PFSK-1 (cell line): ENCODE results near the gene TOP2A. TPM values are rescaled to one million over a fixed set of nuclear protein-coding genes. Genes with fewer than 3 reads are reported as not detected.

Source experiments
- FOXP2 ChIP-seq: optimal IDR thresholded peaks from 2 replicates; pipeline ENCODE3; 2011; ENCODE audit warnings: borderline replicate concordance, control low read depth, inconsistent platforms; ENCODE audit not compliant: insufficient read depth; ENCODE audit errors: extremely low read length, extremely low read depth
- POLR2AphosphoS5 ChIP-seq: IDR thresholded peaks from 2 replicates; pipeline ENCODE4 v1.6.1; 2012; ENCODE audit warnings: low read depth, mild to moderate bottlenecking, control low read depth, low read length, moderate library complexity
- SIN3A ChIP-seq: IDR thresholded peaks from 2 replicates; pipeline ENCODE4 v1.6.1; 2012; ENCODE audit warnings: mild to moderate bottlenecking, low read length, moderate library complexity, borderline replicate concordance; ENCODE audit not compliant: insufficient read depth
- TAF1 ChIP-seq: IDR thresholded peaks from 2 replicates; pipeline ENCODE4 v1.6.1; 2012; ENCODE audit warnings: low read length, control low read depth, borderline replicate concordance; ENCODE audit not compliant: insufficient read depth
- polyA plus RNA-seq: library from polyadenylated mRNA; unstranded; fragments of >200 nt; gene quantifications from one replicate; pipeline ENCODE4 v1.2.1, GENCODE V29; 2012; ENCODE audit warnings: low read depth, missing spikeins; ENCODE audit not compliant: insufficient read length
- TF ChIP-seq, protein P1 (sequence below), 2 experiments: IDR thresholded peaks; 2 replicates each; pipeline versions ENCODE4 v1.6.1 to v1.8.0; 2011 to 2012; ENCODE audit warnings: low read depth in 2 of 2, low read length in 2 of 2, control low read depth in 1 of 2, inconsistent platforms in 1 of 2, mild to moderate bottlenecking in 1 of 2, moderate library complexity in 1 of 2; ENCODE audit not compliant: insufficient read depth in 1 of 2

Gene TOP2A, protein sequence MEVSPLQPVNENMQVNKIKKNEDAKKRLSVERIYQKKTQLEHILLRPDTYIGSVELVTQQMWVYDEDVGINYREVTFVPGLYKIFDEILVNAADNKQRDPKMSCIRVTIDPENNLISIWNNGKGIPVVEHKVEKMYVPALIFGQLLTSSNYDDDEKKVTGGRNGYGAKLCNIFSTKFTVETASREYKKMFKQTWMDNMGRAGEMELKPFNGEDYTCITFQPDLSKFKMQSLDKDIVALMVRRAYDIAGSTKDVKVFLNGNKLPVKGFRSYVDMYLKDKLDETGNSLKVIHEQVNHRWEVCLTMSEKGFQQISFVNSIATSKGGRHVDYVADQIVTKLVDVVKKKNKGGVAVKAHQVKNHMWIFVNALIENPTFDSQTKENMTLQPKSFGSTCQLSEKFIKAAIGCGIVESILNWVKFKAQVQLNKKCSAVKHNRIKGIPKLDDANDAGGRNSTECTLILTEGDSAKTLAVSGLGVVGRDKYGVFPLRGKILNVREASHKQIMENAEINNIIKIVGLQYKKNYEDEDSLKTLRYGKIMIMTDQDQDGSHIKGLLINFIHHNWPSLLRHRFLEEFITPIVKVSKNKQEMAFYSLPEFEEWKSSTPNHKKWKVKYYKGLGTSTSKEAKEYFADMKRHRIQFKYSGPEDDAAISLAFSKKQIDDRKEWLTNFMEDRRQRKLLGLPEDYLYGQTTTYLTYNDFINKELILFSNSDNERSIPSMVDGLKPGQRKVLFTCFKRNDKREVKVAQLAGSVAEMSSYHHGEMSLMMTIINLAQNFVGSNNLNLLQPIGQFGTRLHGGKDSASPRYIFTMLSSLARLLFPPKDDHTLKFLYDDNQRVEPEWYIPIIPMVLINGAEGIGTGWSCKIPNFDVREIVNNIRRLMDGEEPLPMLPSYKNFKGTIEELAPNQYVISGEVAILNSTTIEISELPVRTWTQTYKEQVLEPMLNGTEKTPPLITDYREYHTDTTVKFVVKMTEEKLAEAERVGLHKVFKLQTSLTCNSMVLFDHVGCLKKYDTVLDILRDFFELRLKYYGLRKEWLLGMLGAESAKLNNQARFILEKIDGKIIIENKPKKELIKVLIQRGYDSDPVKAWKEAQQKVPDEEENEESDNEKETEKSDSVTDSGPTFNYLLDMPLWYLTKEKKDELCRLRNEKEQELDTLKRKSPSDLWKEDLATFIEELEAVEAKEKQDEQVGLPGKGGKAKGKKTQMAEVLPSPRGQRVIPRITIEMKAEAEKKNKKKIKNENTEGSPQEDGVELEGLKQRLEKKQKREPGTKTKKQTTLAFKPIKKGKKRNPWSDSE (N-terminal part only)
- polyA plus RNA-seq = 43.1 TPM

DNA sequence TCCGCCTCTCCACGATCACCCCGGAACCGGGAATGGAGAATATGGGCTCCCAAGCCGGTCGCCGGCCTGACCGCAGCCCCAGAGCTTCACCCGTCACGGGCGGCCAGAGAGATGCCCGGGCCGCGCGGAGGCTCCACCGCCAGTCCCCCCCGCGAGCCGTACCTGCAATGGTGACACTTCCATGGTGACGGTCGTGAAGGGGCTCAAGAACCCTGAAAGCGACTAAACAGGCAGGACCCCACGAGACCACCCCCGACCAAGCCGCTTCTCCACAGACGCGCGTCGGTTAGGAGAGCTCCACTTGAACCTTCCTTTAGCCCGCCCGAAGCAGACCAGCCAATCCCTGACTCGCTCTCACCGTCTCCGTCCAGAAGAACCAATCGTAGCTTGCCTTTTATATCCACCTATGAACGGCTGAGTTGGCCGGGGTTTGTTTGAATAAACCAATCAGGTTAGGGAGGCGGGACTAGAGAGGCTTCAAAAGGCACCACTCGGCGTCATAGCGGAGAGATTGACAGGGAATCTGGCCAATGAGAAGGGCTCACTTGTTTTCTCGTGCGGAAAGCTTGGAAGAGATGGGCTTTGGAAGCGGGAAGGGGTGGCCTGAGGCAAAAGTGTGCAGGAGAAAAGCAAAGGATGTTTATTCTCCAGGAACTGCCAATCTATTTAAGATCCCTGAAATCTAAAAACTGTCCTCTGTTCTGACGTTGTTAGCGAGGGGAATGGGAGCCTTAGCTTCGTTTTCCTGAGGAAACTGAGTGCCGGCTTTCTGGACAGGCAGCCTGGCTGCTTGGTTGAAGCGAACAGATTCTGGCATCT is at the start of gene TOP2A:
Gene TOP2A (minus strand): TSS at position 288 of the 819 bp plus-strand sequence. CDS start 105 bp downstream, at position 183.
- TF ChIP-seq SIN3A (peak; percentile 57; the same call in 1 of the 2 replicates), FOXP2 (no peak), TAF1 (peak; percentile 69; the same call in 1 of the 2 replicates), POLR2AphosphoS5 (peak; percentile 83)
- TF ChIP-seq, protein P1, sequence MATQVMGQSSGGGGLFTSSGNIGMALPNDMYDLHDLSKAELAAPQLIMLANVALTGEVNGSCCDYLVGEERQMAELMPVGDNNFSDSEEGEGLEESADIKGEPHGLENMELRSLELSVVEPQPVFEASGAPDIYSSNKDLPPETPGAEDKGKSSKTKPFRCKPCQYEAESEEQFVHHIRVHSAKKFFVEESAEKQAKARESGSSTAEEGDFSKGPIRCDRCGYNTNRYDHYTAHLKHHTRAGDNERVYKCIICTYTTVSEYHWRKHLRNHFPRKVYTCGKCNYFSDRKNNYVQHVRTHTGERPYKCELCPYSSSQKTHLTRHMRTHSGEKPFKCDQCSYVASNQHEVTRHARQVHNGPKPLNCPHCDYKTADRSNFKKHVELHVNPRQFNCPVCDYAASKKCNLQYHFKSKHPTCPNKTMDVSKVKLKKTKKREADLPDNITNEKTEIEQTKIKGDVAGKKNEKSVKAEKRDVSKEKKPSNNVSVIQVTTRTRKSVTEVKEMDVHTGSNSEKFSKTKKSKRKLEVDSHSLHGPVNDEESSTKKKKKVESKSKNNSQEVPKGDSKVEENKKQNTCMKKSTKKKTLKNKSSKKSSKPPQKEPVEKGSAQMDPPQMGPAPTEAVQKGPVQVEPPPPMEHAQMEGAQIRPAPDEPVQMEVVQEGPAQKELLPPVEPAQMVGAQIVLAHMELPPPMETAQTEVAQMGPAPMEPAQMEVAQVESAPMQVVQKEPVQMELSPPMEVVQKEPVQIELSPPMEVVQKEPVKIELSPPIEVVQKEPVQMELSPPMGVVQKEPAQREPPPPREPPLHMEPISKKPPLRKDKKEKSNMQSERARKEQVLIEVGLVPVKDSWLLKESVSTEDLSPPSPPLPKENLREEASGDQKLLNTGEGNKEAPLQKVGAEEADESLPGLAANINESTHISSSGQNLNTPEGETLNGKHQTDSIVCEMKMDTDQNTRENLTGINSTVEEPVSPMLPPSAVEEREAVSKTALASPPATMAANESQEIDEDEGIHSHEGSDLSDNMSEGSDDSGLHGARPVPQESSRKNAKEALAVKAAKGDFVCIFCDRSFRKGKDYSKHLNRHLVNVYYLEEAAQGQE (IDR thresholded peaks at IDR 0.05; ENCODE audit: insufficient read depth in 1 of 2, low read depth in 2 of 2, low read length in 2 of 2) = no peak

DNA sequence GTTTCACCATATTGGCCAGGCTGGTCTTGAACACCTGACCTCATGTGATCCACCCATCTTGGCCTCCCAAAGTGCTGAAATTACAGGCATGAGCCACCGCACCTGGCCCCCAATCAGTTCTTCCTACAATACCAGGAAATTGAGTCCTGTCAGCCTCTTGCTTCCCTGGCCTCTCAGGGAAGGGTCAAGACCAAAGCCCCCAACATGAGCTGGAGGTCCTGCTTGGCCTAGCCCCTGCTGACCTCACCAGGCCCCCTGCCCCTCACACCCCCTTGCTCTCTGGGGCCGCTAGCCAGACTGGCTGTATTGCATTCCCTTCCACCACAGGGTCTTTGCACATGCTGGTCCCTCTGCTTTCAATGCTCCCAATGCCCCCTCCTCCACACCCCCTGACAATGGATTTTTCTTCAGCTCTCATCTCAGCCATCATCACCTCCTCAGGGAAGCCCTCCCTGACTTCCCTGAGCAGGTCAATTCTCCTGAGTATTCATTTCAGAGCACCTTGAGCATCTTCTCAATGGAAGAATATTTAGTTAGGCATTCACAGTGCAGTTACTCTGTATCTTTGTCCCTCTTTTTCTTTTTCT is 49.7 kb upstream of the TOP2A start:
- TF ChIP-seq TAF1 = no peak
- TF ChIP-seq POLR2AphosphoS5 = no peak
- TF ChIP-seq, protein P1 (IDR thresholded peaks at IDR 0.05; ENCODE audit: insufficient read depth in 1 of 2, low read depth in 2 of 2, low read length in 2 of 2) = no peak
- no peak for TF ChIP-seq SIN3A
- no peak for TF ChIP-seq FOXP2

DNA sequence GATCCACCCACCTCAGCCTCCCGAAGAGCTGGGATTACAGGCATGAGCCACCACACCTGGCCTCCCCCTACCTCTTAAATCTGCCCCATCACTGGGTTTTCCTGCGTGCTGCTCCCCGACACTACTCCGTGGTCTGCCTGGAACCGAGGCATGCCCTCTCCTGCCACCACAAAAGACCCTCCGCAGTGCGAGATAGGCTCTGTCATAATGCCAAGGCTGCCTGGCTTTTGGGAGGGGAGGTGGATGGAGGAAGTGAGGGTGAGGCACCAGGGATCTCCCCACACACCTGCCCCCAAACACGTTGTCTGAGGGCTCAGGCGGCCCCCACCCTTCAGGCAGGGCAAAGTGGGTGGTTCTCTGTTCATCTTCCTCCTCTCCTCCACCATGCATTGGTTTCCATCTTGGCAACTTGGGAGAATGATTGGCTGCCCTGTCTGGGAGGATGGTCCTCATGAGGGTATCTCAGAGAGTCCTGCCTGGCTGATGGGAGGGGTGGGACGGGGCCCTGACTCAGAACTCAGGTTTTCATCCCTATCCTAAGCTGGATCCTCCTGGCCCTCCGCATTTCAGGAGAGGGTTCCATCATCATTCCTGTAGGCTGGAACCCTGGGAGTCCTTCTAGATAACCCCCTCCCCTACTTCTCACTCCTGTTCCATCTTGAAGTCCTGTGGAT is 48.7 kb upstream of the TOP2A start:
- TF ChIP-seq POLR2AphosphoS5 (no peak), FOXP2 (no peak), TAF1 (no peak), SIN3A (no peak)
- TF ChIP-seq, protein P1 (IDR thresholded peaks at IDR 0.05; ENCODE audit: insufficient read depth in 1 of 2, low read depth in 2 of 2, low read length in 2 of 2) = no peak
